HFF-Myc (cell line): Measurements from ENCODE around the gene UBE2G2.

ENCODE experiments used
- DNase-seq: peaks from one replicate; pipeline ENCODE4 v3.0.0-alpha.2; 2011; ENCODE audit warnings: low read depth; ENCODE audit errors: extremely low read depth
- H3K4me3 ChIP-seq: replicated peaks from 2 replicates; pipeline ENCODE4 v1.5.1; 2011; ENCODE audit warnings: low read depth, mild to moderate bottlenecking, control low read depth, low read length
- CTCF ChIP-seq: IDR thresholded peaks from 2 replicates; pipeline ENCODE4 v1.5.1; 2012; ENCODE audit warnings: mild to moderate bottlenecking, low read depth, low read length, control low read depth; ENCODE audit errors: missing control alignments

The UBE2G2 gene

GRCh38 chr21:44842087-44842486, 40.5 kb upstream of the UBE2G2 start:
- H3K4me3 ChIP-seq = no peak overlapping the region
- no peak for DNase-seq
- TF ChIP-seq CTCF = no peak

GRCh38 chr21:44840771-44841170, 39.2 kb upstream of the UBE2G2 start:
- no peak for TF ChIP-seq CTCF
- H3K4me3 ChIP-seq = no peak overlapping the region
- no peak for DNase-seq

GRCh38 chr21:44838951-44839350, 37.3 kb upstream of the UBE2G2 start:
- DNase-seq = no peak
- no peak overlapping the region for H3K4me3 ChIP-seq
- no peak for TF ChIP-seq CTCF

GRCh38 chr21:44838039-44838895, 36.6 kb upstream of the UBE2G2 start:
- DNase-seq = no peak
- TF ChIP-seq CTCF = no peak
- no peak overlapping the region for H3K4me3 ChIP-seq

- no peak for DNase-seq
- TF ChIP-seq CTCF = no peak
- H3K4me3 ChIP-seq = no peak overlapping the region
Measured at GRCh38 chr21:44837537-44837936, 35.9 kb upstream of the UBE2G2 start.

GRCh38 chr21:44836666-44837471, 35.2 kb upstream of the UBE2G2 start:
- no peak for DNase-seq
- no peak for TF ChIP-seq CTCF
- no peak overlapping the region for H3K4me3 ChIP-seq
